ENCODE results near the gene RNF10. TPM values are rescaled to one million over a fixed set of nuclear protein-coding genes. Genes with fewer than 3 reads are reported as not detected.

The RNF10 gene
- total and polyA plus RNA-seq, 2 of the 4 experiments (the other 2 are of a cell fraction): 44.4 to 95.0 TPM

- Histone ChIP-seq H3K18ac (ENCODE audit: low read depth, low read length) (no peak overlapping the region), H3K27me3 (ENCODE audit: control insufficient read depth, insufficient read depth, low read length) (no peaks in the 10 kb centered on the region), H4K8ac (ENCODE audit: low read depth in 2 of 2, low read length in 2 of 2) (no peak overlapping the region), H3K4me1 (ENCODE audit: control insufficient read depth, insufficient read depth, low read length) (peaks cover 1% of the 10 kb centered on the region), H4K91ac (ENCODE audit: insufficient read depth, low read depth, low read length) (no peak overlapping the region), H2BK5ac (ENCODE audit: low read depth, low read length, poor library complexity, severe bottlenecking) (no peak overlapping the region), H3K27ac (ENCODE audit: insufficient read depth, low read length) (no peak overlapping the region), H4K5ac (ENCODE audit: low read depth, low read length) (no peak overlapping the region), H3K79me1 (ENCODE audit: low read depth in 1 of 2, low read length in 2 of 2) (peaks cover 10 to 35% of the 10 kb centered on the region in 2 experiments), H3K9me1 (ENCODE audit: insufficient read depth, low read length) (no peaks in the 10 kb centered on the region), H3K14ac (replicated peaks; ENCODE audit: low read depth, low read length) (no peak overlapping the region), H3K9ac (ENCODE audit: low read depth, low read length) (no peak overlapping the region), H2BK15ac (ENCODE audit: low read depth, low read length) (no peak overlapping the region), H2AK5ac (ENCODE audit: low read depth, low read length) (no peak overlapping the region), H3K23ac (ENCODE audit: low read depth, low read length) (peak overlapping the region; percentile 50; the same call in 1 of the 2 replicates), H4K20me1 (ENCODE audit: insufficient read depth, low read length) (peaks cover 27% of the 10 kb centered on the region), H3K4me2 (ENCODE audit: low read depth, low read length) (no peak overlapping the region), H3K4ac (ENCODE audit: low read depth, low read length) (no peak overlapping the region), H2BK20ac (ENCODE audit: low read depth, low read length) (no peak overlapping the region), H3K36me3 (ENCODE audit: control insufficient read depth, insufficient read depth, low read length) (peaks cover 15% of the 10 kb centered on the region), H2AFZ (replicated peaks; ENCODE audit: low read length, poor library complexity) (no peak overlapping the region), H3K56ac (ENCODE audit: extremely low read depth, insufficient read depth, low read length) (no peak overlapping the region), H3K9me3 (ENCODE audit: control insufficient read depth, insufficient read depth, low read length) (no peaks in the 10 kb centered on the region), H2BK120ac (ENCODE audit: low read depth, low read length) (no peak overlapping the region), H2AK9ac (replicated peaks; ENCODE audit: low read depth, low read length, poor library complexity) (no peak overlapping the region), H3K4me3 (ENCODE audit: insufficient read depth, low read depth, low read length) (no peak overlapping the region)
- BruUV-seq (replicated peaks): no TSS peak
- ATAC-seq (ENCODE audit: low read depth): no peak
- intact Hi-C loops (cut with micrococcal nuclease): no loop called here
- in situ Hi-C loops (cut with MboI; ENCODE audit: low sequenced_read_pairs): no loop called here
- TF ChIP-seq POLR2A (IDR thresholded peaks at IDR 0.05; ENCODE audit: low read depth, low read length) (no peak), FOS (IDR thresholded peaks at IDR 0.05; ENCODE audit: low read depth, low read length) (no peak), BHLHE40 (IDR thresholded peaks at IDR 0.05; ENCODE audit: low read depth, low read length) (no peak), RCOR1 (IDR thresholded peaks at IDR 0.05; ENCODE audit: insufficient replicate concordance, low read length) (no peak), USF2 (IDR thresholded peaks at IDR 0.05; ENCODE audit: low read depth, low read length) (no peak), CEBPB (IDR thresholded peaks at IDR 0.05; ENCODE audit: low read depth, low read length) (no peak), SMC3 (IDR thresholded peaks at IDR 0.05; ENCODE audit: low read depth, low read length) (no peak), MXI1 (IDR thresholded peaks at IDR 0.05; ENCODE audit: borderline replicate concordance, low read depth, low read length) (no peak), ELK1 (IDR thresholded peaks at IDR 0.05; ENCODE audit: borderline replicate concordance, low read depth, low read length) (no peak), NFE2L2 (IDR thresholded peaks at IDR 0.05; ENCODE audit: low read depth, low read length) (no peak), CTCF (conservative IDR thresholded peaks at IDR 0.05; ENCODE audit: low read depth, low read length) (no peak), RFX5 (IDR thresholded peaks at IDR 0.05; ENCODE audit: low read depth, low read length) (no peak), CHD1 (IDR thresholded peaks at IDR 0.05; ENCODE audit: low read depth, low read length) (no peak), MAFK (IDR thresholded peaks at IDR 0.05; ENCODE audit: low read depth, low read length) (no peak), MAZ (IDR thresholded peaks at IDR 0.05; ENCODE audit: borderline replicate concordance, low read depth, low read length) (no peak), RAD21 (IDR thresholded peaks at IDR 0.05; ENCODE audit: low read length) (no peak)
- ChIA-PET CTCF (no interaction called here), POLR2A (ENCODE audit: unreplicated experiment) (no interaction called here)
- no peak for DNase-seq
- dilution Hi-C loops (cut with HindIII; ENCODE audit: low sequenced_read_pairs, unreplicated experiment): no loop called here
- WGBS, 2 experiments (ENCODE audit: extremely low coverage in 2 of 2, insufficient read length in 1 of 2): 95% methylated on average over 2 of the region's 3 CpGs; no CpG with 5 or more reads in 1 of the 2 experiments
Measured at GRCh38 chr12:120498870-120499515, 35.2 kb upstream of the RNF10 start.

Measured in IMR-90 (cell line).